Liver (tissue), 9 donors: Measurements from ENCODE around the gene TBK1. TPM values are rescaled to one million over a fixed set of nuclear protein-coding genes. Genes with fewer than 3 reads are reported as not detected.

Experiments
- DNase-seq: peaks from one replicate; pipeline ENCODE4 v3.0.0-alpha.2; 2017; ENCODE audit warnings: low spot score
- H3K27ac ChIP-seq, 2 donors: one replicate each; pipeline ENCODE4 v1.7.0; 2013; ENCODE audit warnings: inconsistent platforms in 2 of 2, low read length in 2 of 2, control low read depth in 1 of 2, low read depth in 1 of 2, mild to moderate bottlenecking in 1 of 2
- H3K27me3 ChIP-seq, 4 donors: one replicate each; pipeline versions ENCODE4 v1.6.1 to v1.7.0; 2013; ENCODE audit warnings: low read length in 3 of 4, inconsistent platforms in 1 of 4, mild to moderate bottlenecking in 1 of 4, moderate library complexity in 1 of 4; ENCODE audit not compliant: control insufficient read depth in 4 of 4, insufficient read depth in 4 of 4
- H3K36me3 ChIP-seq, 4 donors: one replicate each; pipeline versions ENCODE4 v1.6.1 to v1.7.0; 2013; ENCODE audit warnings: low read length in 3 of 4, mild to moderate bottlenecking in 3 of 4, low read depth in 1 of 4, moderate library complexity in 1 of 4; ENCODE audit not compliant: control insufficient read depth in 4 of 4, insufficient read depth in 3 of 4
- H3K4me1 ChIP-seq, 4 donors: one replicate each; pipeline versions ENCODE4 v1.6.1 to v1.7.0; 2013; ENCODE audit warnings: low read length in 3 of 4, mild to moderate bottlenecking in 3 of 4, moderate library complexity in 1 of 4; ENCODE audit not compliant: control insufficient read depth in 4 of 4, insufficient read depth in 4 of 4
- H3K4me3 ChIP-seq, 3 donors: one replicate each; pipeline versions ENCODE4 v1.6.1 to v1.7.0; 2013; ENCODE audit warnings: low read length in 3 of 3, control low read depth in 1 of 3, low read depth in 1 of 3, mild to moderate bottlenecking in 1 of 3
- H3K9ac ChIP-seq, 2 donors: one replicate each; pipeline ENCODE4 v1.7.0; 2013; ENCODE audit warnings: low read length in 2 of 2, mild to moderate bottlenecking in 2 of 2, moderate library complexity in 2 of 2, control low read depth in 1 of 2, low read depth in 1 of 2
- H3K9me3 ChIP-seq, 4 donors: one replicate each; pipeline versions ENCODE4 v1.6.1 to v1.7.0; 2013; ENCODE audit warnings: low read length in 3 of 4; ENCODE audit not compliant: control insufficient read depth in 4 of 4
- CTCF ChIP-seq: fragments of 150-350 bp; IDR thresholded peaks from 2 replicates; pipeline ENCODE4 v1.5.1; 2017; ENCODE audit warnings: improper control_type of control experiment, low read depth, low read length; ENCODE audit not compliant: missing input control
- EGR1 ChIP-seq, 2 donors: IDR thresholded peaks; 2 replicates each; pipeline ENCODE4 v1.6.1; 2016 to 2018; ENCODE audit warnings: antibody characterized with exemption in 2 of 2, low read depth in 2 of 2
- FOXA1 ChIP-seq: IDR thresholded peaks from 2 replicates; pipeline ENCODE4 v1.6.1; 2016; ENCODE audit warnings: antibody characterized with exemption
- GABPA ChIP-seq, 2 donors: IDR thresholded peaks in 1 of 2; conservative IDR thresholded peaks in 1 of 2; 2 replicates each; pipeline ENCODE4 v1.6.1; 2016; ENCODE audit warnings: antibody characterized with exemption in 2 of 2, mild to moderate bottlenecking in 1 of 2, moderate library complexity in 1 of 2
- HNF4A ChIP-seq, 2 donors: conservative IDR thresholded peaks; 2 replicates each; pipeline ENCODE4 v1.6.1; 2016; ENCODE audit warnings: antibody characterized with exemption in 2 of 2, mild to moderate bottlenecking in 2 of 2
- HNF4G ChIP-seq: IDR thresholded peaks from 2 replicates; pipeline ENCODE4 v1.6.1; 2016; ENCODE audit warnings: antibody characterized with exemption
- JUND ChIP-seq, 2 donors: IDR thresholded peaks; 2 replicates each; pipeline ENCODE4 v1.6.1; 2016; ENCODE audit warnings: antibody characterized with exemption in 2 of 2
- MAX ChIP-seq: IDR thresholded peaks from 2 replicates; pipeline ENCODE4 v1.6.1; 2016; ENCODE audit warnings: antibody characterized with exemption
- NR2F2 ChIP-seq: IDR thresholded peaks from 2 replicates; pipeline ENCODE4 v1.6.1; 2016; ENCODE audit warnings: antibody characterized with exemption
- RAD21 ChIP-seq, 2 donors: IDR thresholded peaks; 2 replicates each; pipeline ENCODE4 v1.6.1; 2016; ENCODE audit warnings: antibody characterized with exemption in 2 of 2, mild to moderate bottlenecking in 2 of 2
- RXRA ChIP-seq, 2 donors: IDR thresholded peaks; 2 replicates each; pipeline ENCODE4 v1.6.1; 2017 to 2018; ENCODE audit warnings: antibody characterized with exemption in 2 of 2, mild to moderate bottlenecking in 1 of 2
- SP1 ChIP-seq: IDR thresholded peaks from 2 replicates; pipeline ENCODE4 v1.6.1; 2018; ENCODE audit warnings: antibody characterized with exemption, mild to moderate bottlenecking
- TAF1 ChIP-seq: conservative IDR thresholded peaks from 2 replicates; pipeline ENCODE4 v1.6.1; 2016; ENCODE audit warnings: antibody characterized with exemption, mild to moderate bottlenecking
- YY1 ChIP-seq: IDR thresholded peaks from 2 replicates; pipeline ENCODE4 v1.6.1; 2016; ENCODE audit warnings: antibody characterized with exemption, mild to moderate bottlenecking
- ZBTB33 ChIP-seq: IDR thresholded peaks from 2 replicates; pipeline ENCODE4 v1.6.1; 2016; ENCODE audit warnings: antibody characterized with exemption
- WGBS: extraction: QIAGEN DNeasy Blood & Tissue Kit; methylation state at CpG from one replicate; pipeline ENCODE4 v1.1.7; 2013; 5-methylcytosine and 5-hydroxymethylcytosine counted together
- polyA plus RNA-seq, 2 donors: library from polyadenylated mRNA; stranded (reverse) in 1 of 2; unstranded in 1 of 2; fragments of 200-250 nt in 1 of 2; fragments of >200 nt in 1 of 2; fragmentation: Nextera tagmentation in 1 of 2; extraction: Ambion mirVana in 1 of 2; gene quantifications; one replicate each; pipeline versions ENCODE4 v1.2.1 to v1.2.3, GENCODE V29; 2013 to 2015
- total RNA-seq, 2 donors: library from RNA; depleted of rRNA; stranded (reverse); fragments of >200 nt; gene quantifications; one replicate each; pipeline ENCODE4 v1.2.3, GENCODE V29; 2014
- donor health status: healthy.
- donor health status: healthy.
- donor health status: healthy.
- donor health status: healthy.
- donor health status: healthy.

Gene TBK1
- total and polyA plus RNA-seq, 4 donors, result 7.6 to 20.7 (median 13.9) TPM

GRCh38 chr12:64473176-64473575, 21.3 kb downstream of the TBK1 start:
- over 99% methylated on average over 2 of the region's 2 CpGs for WGBS
- peaks cover 0 to 3% (median 1%) of the 10 kb centered on the region in 4 donors for H3K9me3 ChIP-seq
- no peaks in the 10 kb centered on the region for H3K4me1 ChIP-seq
- TF ChIP-seq HNF4A (conservative IDR thresholded peaks at IDR 0.05) (no peak), MAX (no peak), RAD21 (IDR thresholded peaks at IDR 0.05) (no peak), YY1 (no peak), CTCF (no peak), NR2F2 (no peak), JUND (IDR thresholded peaks at IDR 0.05) (no peak), FOXA1 (no peak), ZBTB33 (no peak), HNF4G (no peak), SP1 (no peak), RXRA (IDR thresholded peaks at IDR 0.05) (no peak)
- H3K4me3 ChIP-seq, result no peak overlapping the region
- no peaks in the 10 kb centered on the region for H3K27me3 ChIP-seq
- H3K27ac ChIP-seq, result no peak overlapping the region
- H3K36me3 ChIP-seq, result peaks cover 9 to 53% (median 39%) of the 10 kb centered on the region in 4 donors
- H3K9ac ChIP-seq, result no peak overlapping the region
- no peak for DNase-seq

- TF ChIP-seq TAF1 (no peak), HNF4G (no peak), RXRA (IDR thresholded peaks at IDR 0.05) (no peak)
- H3K9ac ChIP-seq, result no peak overlapping the region
- H3K4me3 ChIP-seq, result no peak overlapping the region
- no peaks in the 10 kb centered on the region for H3K27me3 ChIP-seq
- no peak overlapping the region for H3K27ac ChIP-seq
- DNase-seq, result no peak
- H3K36me3 ChIP-seq, result peaks cover 6 to 47% (median 29%) of the 10 kb centered on the region in 4 donors
- 98% methylated on average over 4 of the region's 4 CpGs for WGBS
- no peaks in the 10 kb centered on the region for H3K4me1 ChIP-seq
- peaks cover 0 to 3% (median 1%) of the 10 kb centered on the region in 4 donors for H3K9me3 ChIP-seq
Observed at GRCh38 chr12:64475518-64475917, 23.6 kb downstream of the TBK1 start.

- H3K4me3 ChIP-seq, result no peak overlapping the region
- H3K9me3 ChIP-seq, result peaks cover 0 to 3% (median 1%) of the 10 kb centered on the region in 4 donors
- H3K9ac ChIP-seq, result no peak overlapping the region
- 98% methylated on average over 2 of the region's 2 CpGs for WGBS
- peaks cover 6 to 37% (median 24%) of the 10 kb centered on the region in 4 donors for H3K36me3 ChIP-seq
- DNase-seq, result no peak
- no peak for TF ChIP-seq NR2F2
- no peak for TF ChIP-seq ZBTB33
- no peak for TF ChIP-seq JUND (IDR thresholded peaks at IDR 0.05)
- no peak for TF ChIP-seq CTCF
- no peak for TF ChIP-seq YY1
- no peak for TF ChIP-seq FOXA1
- no peak for TF ChIP-seq EGR1 (IDR thresholded peaks at IDR 0.05; ENCODE audit: low read depth in 2 of 2)
- TF ChIP-seq RXRA (IDR thresholded peaks at IDR 0.05), result no peak
- TF ChIP-seq GABPA (IDR thresholded peaks at IDR 0.05 in 1 of 2, conservative IDR thresholded peaks at IDR 0.05 in 1 of 2), result no peak
- no peak for TF ChIP-seq MAX
- TF ChIP-seq HNF4A (conservative IDR thresholded peaks at IDR 0.05), result no peak
- TF ChIP-seq HNF4G, result no peak
- no peak for TF ChIP-seq SP1
- no peak overlapping the region for H3K27ac ChIP-seq
- H3K4me1 ChIP-seq, result no peaks in the 10 kb centered on the region
- H3K27me3 ChIP-seq, result no peaks in the 10 kb centered on the region
Observed at GRCh38 chr12:64476844-64477243, 24.9 kb downstream of the TBK1 start.
